ENCODE measurements around the gene SAA4. TPM values are rescaled to one million over a fixed set of nuclear protein-coding genes. Genes with fewer than 3 reads are reported as not detected.

Gene SAA4
- total RNA-seq, 1 experiment from 2014 or later: not detected

DNA sequence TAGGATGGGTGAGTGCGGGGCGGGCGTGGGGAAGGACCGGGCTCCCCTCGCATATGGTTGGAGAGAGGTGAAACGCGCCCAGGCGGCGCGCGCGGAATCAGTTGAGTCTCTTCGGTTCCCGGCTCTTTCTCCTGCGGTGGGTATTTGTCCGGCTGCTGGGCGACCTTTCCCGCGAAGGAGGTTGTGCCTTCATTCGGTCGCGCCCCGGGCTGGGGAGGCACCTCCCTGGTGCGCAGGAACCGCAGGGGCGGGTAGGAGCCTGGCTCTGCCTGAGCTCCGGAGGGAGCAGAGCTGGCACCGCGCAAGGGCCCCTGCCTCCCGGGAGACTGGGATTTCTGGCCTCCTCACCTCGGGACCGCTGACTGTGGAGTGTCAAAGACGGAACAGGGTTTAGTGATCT lies 27.5 kb downstream of the SAA4 start:
- Mint-ChIP-seq H3K27ac (ENCODE audit: unreplicated experiment) (no peak overlapping the region), H3K27me3 (ENCODE audit: insufficient read depth, unreplicated experiment) (peaks cover 26% of the 10 kb centered on the region), H3K4me1 (ENCODE audit: low read depth, unreplicated experiment) (no peaks in the 10 kb centered on the region), H3K36me3 (ENCODE audit: insufficient read depth, unreplicated experiment) (no peaks in the 10 kb centered on the region), H3K4me3 (ENCODE audit: unreplicated experiment) (no peak overlapping the region), H3K9me3 (ENCODE audit: unreplicated experiment) (no peaks in the 10 kb centered on the region)
- intact Hi-C loops (cut with micrococcal nuclease; ENCODE audit: unreplicated experiment): no loop called here
- Histone ChIP-seq H3K9me3 (no peaks in the 10 kb centered on the region), H3K4me1 (no peaks in the 10 kb centered on the region), H3K27me3 (replicated peaks; ENCODE audit: control insufficient read depth, insufficient read depth, low read length) (no peaks in the 10 kb centered on the region; the same call in 1 of the 2 replicates), H3K4me3 (ENCODE audit: low read depth, low read length) (no peak overlapping the region), H3K36me3 (ENCODE audit: control insufficient read depth, insufficient read depth, low read length) (no peaks in the 10 kb centered on the region)
- TF ChIP-seq, protein P1, sequence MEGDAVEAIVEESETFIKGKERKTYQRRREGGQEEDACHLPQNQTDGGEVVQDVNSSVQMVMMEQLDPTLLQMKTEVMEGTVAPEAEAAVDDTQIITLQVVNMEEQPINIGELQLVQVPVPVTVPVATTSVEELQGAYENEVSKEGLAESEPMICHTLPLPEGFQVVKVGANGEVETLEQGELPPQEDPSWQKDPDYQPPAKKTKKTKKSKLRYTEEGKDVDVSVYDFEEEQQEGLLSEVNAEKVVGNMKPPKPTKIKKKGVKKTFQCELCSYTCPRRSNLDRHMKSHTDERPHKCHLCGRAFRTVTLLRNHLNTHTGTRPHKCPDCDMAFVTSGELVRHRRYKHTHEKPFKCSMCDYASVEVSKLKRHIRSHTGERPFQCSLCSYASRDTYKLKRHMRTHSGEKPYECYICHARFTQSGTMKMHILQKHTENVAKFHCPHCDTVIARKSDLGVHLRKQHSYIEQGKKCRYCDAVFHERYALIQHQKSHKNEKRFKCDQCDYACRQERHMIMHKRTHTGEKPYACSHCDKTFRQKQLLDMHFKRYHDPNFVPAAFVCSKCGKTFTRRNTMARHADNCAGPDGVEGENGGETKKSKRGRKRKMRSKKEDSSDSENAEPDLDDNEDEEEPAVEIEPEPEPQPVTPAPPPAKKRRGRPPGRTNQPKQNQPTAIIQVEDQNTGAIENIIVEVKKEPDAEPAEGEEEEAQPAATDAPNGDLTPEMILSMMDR (IDR thresholded peaks at IDR 0.05; ENCODE audit: insufficient read depth in 1 of 2, low read depth in 1 of 2, low read length in 1 of 2, severe bottlenecking in 1 of 2, unreplicated experiment in 1 of 2): no peak
- POLR2A ChIA-PET: no interaction called here
- no peak for DNase-seq
- CTCF ChIA-PET: no interaction called here
- no TSS peak for BruUV-seq (replicated peaks)

DNA sequence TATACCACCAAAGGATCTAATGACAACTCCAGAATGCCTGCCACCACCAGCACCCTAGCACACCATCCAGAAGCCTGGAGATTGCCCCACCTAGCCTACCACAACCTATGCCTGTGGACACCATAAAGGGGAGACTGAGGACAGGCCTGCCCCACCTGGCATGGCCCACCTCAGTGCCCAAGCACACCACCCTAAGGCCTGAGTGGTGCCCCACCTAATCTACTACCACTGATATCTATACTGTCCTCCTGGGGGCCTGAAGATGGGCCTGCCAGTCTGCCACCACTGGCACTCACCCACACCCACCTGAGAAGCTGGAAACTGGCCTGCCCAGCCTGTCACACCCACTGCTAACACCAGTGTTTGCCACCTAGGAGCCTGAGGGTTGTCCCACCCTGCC lies 31.8 kb downstream of the SAA4 start:
- Histone ChIP-seq H3K4me3 (ENCODE audit: low read depth, low read length) (no peak overlapping the region), H3K4me1 (no peaks in the 10 kb centered on the region), H3K36me3 (ENCODE audit: control insufficient read depth, insufficient read depth, low read length) (no peaks in the 10 kb centered on the region), H3K9me3 (0 out of 2 replicates have a peak, but pooled peaks cover 4% of the 10 kb centered on the region), H3K27me3 (replicated peaks; ENCODE audit: control insufficient read depth, insufficient read depth, low read length) (no peaks in the 10 kb centered on the region; the same call in 1 of the 2 replicates)
- H3K4me1 Mint-ChIP-seq (ENCODE audit: low read depth, unreplicated experiment): no peaks in the 10 kb centered on the region
- ChIA-PET POLR2A (no interaction called here), CTCF (interaction anchor here (1.6 to 1.8 kb wide), 2 partner anchors 34 to 89 kb away, joined by 15 to 34 read pairs; no protein-coding TSS in a partner anchor)
- H3K9me3 Mint-ChIP-seq (ENCODE audit: unreplicated experiment): no peaks in the 10 kb centered on the region
- intact Hi-C loops (cut with micrococcal nuclease; ENCODE audit: unreplicated experiment): no loop called here
- TF ChIP-seq, protein P1 (IDR thresholded peaks at IDR 0.05; ENCODE audit: insufficient read depth in 1 of 2, low read depth in 1 of 2, low read length in 1 of 2, severe bottlenecking in 1 of 2, unreplicated experiment in 1 of 2): no peak
- H3K27ac Mint-ChIP-seq (ENCODE audit: unreplicated experiment): no peak overlapping the region
- no TSS peak for BruUV-seq (replicated peaks)
- DNase-seq: no peak
- peaks cover 23% of the 10 kb centered on the region for H3K27me3 Mint-ChIP-seq (ENCODE audit: insufficient read depth, unreplicated experiment)
- no peaks in the 10 kb centered on the region for H3K36me3 Mint-ChIP-seq (ENCODE audit: insufficient read depth, unreplicated experiment)
- H3K4me3 Mint-ChIP-seq (ENCODE audit: unreplicated experiment): no peak overlapping the region

- CTCF ChIA-PET: interaction anchor here (0.6 to 1.8 kb wide), 10 partner anchors 9 to 473 kb away, joined by 3 to 34 read pairs (median 4); no protein-coding TSS in a partner anchor
- Mint-ChIP-seq H3K27ac (ENCODE audit: unreplicated experiment) (no peak overlapping the region), H3K36me3 (ENCODE audit: insufficient read depth, unreplicated experiment) (no peaks in the 10 kb centered on the region), H3K9me3 (ENCODE audit: unreplicated experiment) (no peaks in the 10 kb centered on the region), H3K4me1 (ENCODE audit: low read depth, unreplicated experiment) (no peaks in the 10 kb centered on the region), H3K4me3 (ENCODE audit: unreplicated experiment) (no peak overlapping the region), H3K27me3 (ENCODE audit: insufficient read depth, unreplicated experiment) (peaks cover 23% of the 10 kb centered on the region)
- TF ChIP-seq, protein P1 (IDR thresholded peaks at IDR 0.05; ENCODE audit: insufficient read depth in 1 of 2, low read depth in 1 of 2, low read length in 1 of 2, severe bottlenecking in 1 of 2, unreplicated experiment in 1 of 2): no peak
- no peaks in the 10 kb centered on the region; the same call in 1 of the 2 replicates for H3K27me3 ChIP-seq (replicated peaks; ENCODE audit: control insufficient read depth, insufficient read depth, low read length)
- no TSS peak for BruUV-seq (replicated peaks)
- intact Hi-C loops (cut with micrococcal nuclease; ENCODE audit: unreplicated experiment): no loop called here
- no peaks in the 10 kb centered on the region for H3K36me3 ChIP-seq (ENCODE audit: control insufficient read depth, insufficient read depth, low read length)
- H3K4me3 ChIP-seq (ENCODE audit: low read depth, low read length): no peak overlapping the region
- no peaks in the 10 kb centered on the region for H3K4me1 ChIP-seq
- H3K9me3 ChIP-seq: 0 out of 2 replicates have a peak, but pooled peaks cover 4% of the 10 kb centered on the region
- no peak for DNase-seq
- POLR2A ChIA-PET: interaction anchor here (0.6 kb wide), 1 partner anchor 39 kb away, joined by 9 read pairs; no protein-coding TSS in a partner anchor
Observed at GRCh38 chr11:18204220-18204619, 32.4 kb downstream of the SAA4 start.
